B cell (primary cell): Measurements from ENCODE around the gene SNAP47. TPM values are rescaled to one million over a fixed set of nuclear protein-coding genes. Genes with fewer than 3 reads are reported as not detected.

ENCODE experiments used
- ATAC-seq: fragments of 200-7000 bp; cut with Tn5 transposase; one replicate; pipeline ENCODE4 v1.10.0; 2021; ENCODE audit warnings: low read depth, mild to moderate bottlenecking, moderate number of reproducible peaks, moderate library complexity
- CTCF ChIA-PET: fragments of 350-600 bp; sonication (Branson Sonifier 250); formaldehyde crosslinking; loops from one replicate; lab custom pipeline; 2021; ENCODE audit warnings: antibody characterized with exemption, inconsistent platforms; lab: Charles Lee
- POLR2A ChIA-PET: fragments of 350-600 bp; sonication (Branson Sonifier 250); formaldehyde crosslinking; loops from one replicate; lab custom pipeline; 2021; ENCODE audit warnings: antibody characterized with exemption; lab: Charles Lee
- DNase-seq: peaks from one replicate; pipeline ENCODE4 v3.0.0; 2013
- H2AFZ ChIP-seq: 2 replicates; pipeline ENCODE4 v1.6.1; 2012; ENCODE audit warnings: mild to moderate bottlenecking, low read depth, low read length; ENCODE audit not compliant: insufficient read depth, poor library complexity, severe bottlenecking
- H3K27ac ChIP-seq, 2 donors: 1 replicate in 1 of 2; 2 replicates in 1 of 2; pipeline ENCODE4 v1.5.1; 2012 to 2013; ENCODE audit warnings: low read length in 2 of 2, mild to moderate bottlenecking in 2 of 2, moderate library complexity in 1 of 2
- H3K27me3 ChIP-seq, 4 experiments: fragments of 200-600 bp in 1 of 4; sonication (generic) in 1 of 4; replicated peaks in 1 of 4; 1 replicate in 2 of 4; 2 replicates in 2 of 4; pipeline versions ENCODE4 v1.6.1 to v1.7.0; 2013 to 2016; ENCODE audit warnings: low read length in 3 of 4, mild to moderate bottlenecking in 2 of 4, mixed read lengths in 1 of 4, moderate library complexity in 1 of 4; ENCODE audit not compliant: insufficient read depth in 4 of 4, control insufficient read depth in 3 of 4; ENCODE audit errors: control extremely low read depth in 1 of 4
- H3K36me3 ChIP-seq, 2 experiments: replicated peaks in 1 of 2; 1 replicate in 1 of 2; 2 replicates in 1 of 2; pipeline versions ENCODE4 v1.6.1 to v1.7.1; 2013; ENCODE audit warnings: low read length in 1 of 2; ENCODE audit not compliant: insufficient read depth in 2 of 2, control insufficient read depth in 1 of 2; ENCODE audit errors: control extremely low read depth in 1 of 2, extremely low read depth in 1 of 2
- H3K4me1 ChIP-seq, 2 donors: fragments of 200-600 bp in 1 of 2; sonication (generic) in 1 of 2; 1 replicate in 1 of 2; 2 replicates in 1 of 2; pipeline versions ENCODE4 v1.5.1 to v1.6.1; 2013 to 2017; ENCODE audit warnings: low read length in 2 of 2; ENCODE audit not compliant: control insufficient read depth in 2 of 2, insufficient read depth in 2 of 2
- H3K4me2 ChIP-seq: replicated peaks from 2 replicates; pipeline ENCODE3; 2012; ENCODE audit warnings: mild to moderate bottlenecking, low read depth, low read length; ENCODE audit not compliant: poor library complexity, severe bottlenecking
- H3K4me3 ChIP-seq, 5 experiments: fragments of 200-600 bp in 1 of 5; sonication (generic) in 1 of 5; 1 replicate in 3 of 5; 2 replicates in 2 of 5; pipeline versions ENCODE4 v1.5.1 to v1.7.0; 2011 to 2016; ENCODE audit warnings: low read length in 4 of 5, mild to moderate bottlenecking in 4 of 5, low read depth in 2 of 5, control low read depth in 1 of 5, moderate library complexity in 1 of 5; ENCODE audit not compliant: insufficient read depth in 1 of 5; ENCODE audit errors: control extremely low read depth in 1 of 5, extremely low read depth in 1 of 5
- H3K79me2 ChIP-seq: fragments of 200-600 bp; sonication (generic); one replicate; pipeline ENCODE4 v1.6.0; 2016; ENCODE audit warnings: low read length; ENCODE audit not compliant: control insufficient read depth, insufficient read depth
- H3K9ac ChIP-seq: fragments of 200-600 bp; sonication (generic); 2 replicates; pipeline ENCODE4 v1.6.1; 2017; ENCODE audit warnings: mild to moderate bottlenecking, low read length, moderate library complexity
- H3K9me3 ChIP-seq, 3 donors: one replicate each; pipeline versions ENCODE4 v1.6.1 to v1.7.1; 2013; ENCODE audit warnings: low read length in 2 of 3; ENCODE audit not compliant: control insufficient read depth in 2 of 3, insufficient read depth in 1 of 3; ENCODE audit errors: control extremely low read depth in 1 of 3
- H4K20me1 ChIP-seq: 2 replicates; pipeline ENCODE4 v1.6.0; 2012; ENCODE audit warnings: mild to moderate bottlenecking, low read length; ENCODE audit not compliant: insufficient read depth, control insufficient read depth, poor library complexity, severe bottlenecking
- H3K27ac Mint-ChIP-seq: one replicate; pipeline ENCODE4 v1.8.0; 2021; ENCODE audit warnings: mixed read lengths
- H3K27me3 Mint-ChIP-seq: one replicate; pipeline ENCODE4 v1.8.0; 2021; ENCODE audit warnings: mixed read lengths
- H3K4me1 Mint-ChIP-seq: one replicate; pipeline ENCODE4 v1.8.0; 2021; ENCODE audit warnings: mixed read lengths
- H3K4me3 Mint-ChIP-seq: one replicate; pipeline ENCODE4 v1.8.0; 2021; ENCODE audit warnings: mixed read lengths
- H3K9me3 Mint-ChIP-seq: one replicate; pipeline ENCODE4 v1.8.0; 2022; ENCODE audit warnings: mixed read lengths; ENCODE audit not compliant: insufficient read depth
- EZH2 ChIP-seq: IDR thresholded peaks from 2 replicates; pipeline ENCODE4 v1.6.1; 2012; ENCODE audit warnings: borderline replicate concordance, low read depth, mild to moderate bottlenecking, moderate library complexity, low read length; ENCODE audit not compliant: insufficient read depth, poor library complexity, severe bottlenecking
- WGBS: methylation state at CpG from one replicate; pipeline ENCODE4 v1.1.5; 2013; ENCODE audit warnings: missing lambda C conversion rate; ENCODE audit not compliant: insufficient coverage; 5-methylcytosine and 5-hydroxymethylcytosine counted together
- intact Hi-C: fragments of 100-400 bp; cut with micrococcal nuclease; formaldehyde crosslinking; loops from one replicate; pipeline ENCODE4 v1.10.0; 2022
- polyA plus RNA-seq: library from polyadenylated mRNA; depleted of rRNA; stranded (reverse); fragments of >200 nt; gene quantifications from 2 replicates; pipeline ENCODE4 v1.2.3, GENCODE V29; 2012
- total RNA-seq, 2 donors: library from RNA; stranded (reverse); fragments of 120-200 nt in 1 of 2; gene quantifications; 1 replicate in 1 of 2; 2 replicates in 1 of 2; pipeline versions ENCODE4 v1.2.3 to v1.2.4, GENCODE V29; 2013 to 2022
- TF ChIP-seq, protein P1 (sequence below): fragments of 200-600 bp; IDR thresholded peaks from one replicate; pipeline ENCODE4 v1.8.0; 2022; ENCODE audit warnings: antibody characterized with exemption, mild to moderate bottlenecking

The SNAP47 gene
- total and polyA plus RNA-seq, 2 donors (not counting 1 experiment from before 2014, with no cell fraction given): 25.6 to 34.9 TPM

DNA sequence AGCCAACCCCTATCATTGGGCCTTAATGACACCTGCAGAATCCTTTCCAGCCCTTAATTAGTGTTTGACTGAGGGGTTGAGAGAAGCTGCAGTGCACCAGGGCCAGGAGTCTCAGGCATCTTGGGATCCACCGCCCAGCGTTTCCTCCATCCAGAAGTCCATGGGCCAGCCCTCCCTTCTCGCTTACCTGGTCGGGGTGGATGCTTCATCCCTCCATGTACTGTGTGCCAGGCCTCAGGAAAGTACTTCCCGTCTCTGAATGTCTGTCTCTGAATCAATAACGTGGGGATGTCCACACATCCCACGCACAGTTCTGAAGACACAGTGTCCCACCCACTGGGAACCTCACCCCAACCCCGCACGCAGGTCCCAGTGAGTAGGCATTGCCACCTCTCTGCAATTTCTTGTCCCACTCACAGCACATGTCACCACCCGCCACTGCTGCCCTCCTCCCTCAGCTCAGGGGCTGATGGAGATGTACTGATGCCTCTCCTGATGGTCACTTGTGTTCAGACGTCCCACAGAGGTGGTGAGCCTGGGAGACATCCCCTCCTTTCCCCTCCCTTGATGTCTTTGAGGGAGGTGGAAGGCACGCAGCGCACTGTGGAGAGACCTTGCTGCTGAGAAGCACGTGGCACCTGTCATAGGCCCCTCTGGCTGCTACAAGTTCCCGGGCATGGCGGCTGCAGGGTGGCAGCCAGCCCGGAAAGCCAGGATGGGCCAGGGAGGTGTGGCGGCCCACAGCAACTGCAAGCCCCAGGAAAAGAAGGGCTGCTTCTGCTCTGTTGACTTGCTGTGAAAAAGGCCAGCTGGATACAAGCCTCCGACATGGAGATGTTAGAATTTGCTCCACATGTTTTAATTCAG, 50.8 kb downstream of the SNAP47 start:
- ChIA-PET CTCF (interaction anchor here (1.1 kb wide), 1 partner anchor 324 kb away, joined by 3 read pairs; no protein-coding TSS in a partner anchor), POLR2A (no interaction called here)
- peak overlapping the region; percentile 53 to 63 for H3K27ac ChIP-seq
- DNase-seq: peak; percentile 25
- intact Hi-C loops: loop anchor here (5.0 to 10.0 kb wide), 3 partner anchors 621 to 1696 kb away; partner anchors contain the start of genes RNF187 and TRIM11
- TF ChIP-seq, protein P1, sequence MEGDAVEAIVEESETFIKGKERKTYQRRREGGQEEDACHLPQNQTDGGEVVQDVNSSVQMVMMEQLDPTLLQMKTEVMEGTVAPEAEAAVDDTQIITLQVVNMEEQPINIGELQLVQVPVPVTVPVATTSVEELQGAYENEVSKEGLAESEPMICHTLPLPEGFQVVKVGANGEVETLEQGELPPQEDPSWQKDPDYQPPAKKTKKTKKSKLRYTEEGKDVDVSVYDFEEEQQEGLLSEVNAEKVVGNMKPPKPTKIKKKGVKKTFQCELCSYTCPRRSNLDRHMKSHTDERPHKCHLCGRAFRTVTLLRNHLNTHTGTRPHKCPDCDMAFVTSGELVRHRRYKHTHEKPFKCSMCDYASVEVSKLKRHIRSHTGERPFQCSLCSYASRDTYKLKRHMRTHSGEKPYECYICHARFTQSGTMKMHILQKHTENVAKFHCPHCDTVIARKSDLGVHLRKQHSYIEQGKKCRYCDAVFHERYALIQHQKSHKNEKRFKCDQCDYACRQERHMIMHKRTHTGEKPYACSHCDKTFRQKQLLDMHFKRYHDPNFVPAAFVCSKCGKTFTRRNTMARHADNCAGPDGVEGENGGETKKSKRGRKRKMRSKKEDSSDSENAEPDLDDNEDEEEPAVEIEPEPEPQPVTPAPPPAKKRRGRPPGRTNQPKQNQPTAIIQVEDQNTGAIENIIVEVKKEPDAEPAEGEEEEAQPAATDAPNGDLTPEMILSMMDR: no peak
- TF ChIP-seq EZH2: no peak
- peak overlapping the region; percentile 73 for H3K27ac Mint-ChIP-seq
- H3K4me3 ChIP-seq: no peak overlapping the region
- no peak overlapping the region for H3K9ac ChIP-seq
- H3K4me3 Mint-ChIP-seq: peak overlapping the region; percentile 56
- H3K27me3 ChIP-seq: no peaks in the 10 kb centered on the region
- H3K36me3 ChIP-seq: peaks cover 0 to 8% of the 10 kb centered on the region in 2 experiments
- peaks cover 0 to 17% (median 0%) of the 10 kb centered on the region in 3 donors for H3K9me3 ChIP-seq
- peak overlapping the region; percentile 86 for H3K4me2 ChIP-seq
- WGBS: 82% methylated on average over 17 of the region's 19 CpGs
- peaks cover 26 to 35% of the 10 kb centered on the region in 2 donors for H3K4me1 ChIP-seq
- peak overlapping the region; percentile 9 for H2AFZ ChIP-seq
- H3K79me2 ChIP-seq: no peaks in the 10 kb centered on the region
- no peaks in the 10 kb centered on the region for H3K27me3 Mint-ChIP-seq
- no peaks in the 10 kb centered on the region for H4K20me1 ChIP-seq
- H3K9me3 Mint-ChIP-seq: no peaks in the 10 kb centered on the region
- H3K4me1 Mint-ChIP-seq: peaks cover 19% of the 10 kb centered on the region
- ATAC-seq: no peak
